ENCODE data around the gene CNN2.

GRCh38 chr19:980133-980998 is 46.0 kb upstream of the CNN2 start:
- TF ChIP-seq CTCF (IDR thresholded peaks at IDR 0.05) (no peak), POLR2A (IDR thresholded peaks at IDR 0.05) (no peak), EP300 (IDR thresholded peaks at IDR 0.05) (no peak)

All from ovary (tissue), 3 donors.